Epithelial cell of proximal tubule (primary cell): ENCODE results near the gene GALNT18. TPM values are rescaled to one million over a fixed set of nuclear protein-coding genes. Genes with fewer than 3 reads are reported as not detected.

Source experiments
- DNase-seq: peaks from one replicate; pipeline ENCODE4 v3.0.0-alpha.2; 2011; ENCODE audit warnings: low read depth
- H3K4me3 ChIP-seq: 2 replicates; pipeline ENCODE4 v1.5.1; 2011; ENCODE audit warnings: low read depth, mild to moderate bottlenecking, low read length
- total RNA-seq: library from RNA; depleted of rRNA; stranded (reverse); fragments of >200 nt; gene quantifications from 2 replicates; pipeline ENCODE4 v1.2.3, GENCODE V29; 2015
- TF ChIP-seq, protein P1 (sequence below): conservative IDR thresholded peaks from 2 replicates; pipeline ENCODE4 v1.5.1; 2012; ENCODE audit warnings: low read depth, mild to moderate bottlenecking, low read length

Gene GALNT18
- total RNA-seq, 1 donor from 2014 or later = 7.8 TPM

GRCh38 chr11:11663907-11664306, 42.1 kb upstream of the GALNT18 start:
- TF ChIP-seq, protein P1, sequence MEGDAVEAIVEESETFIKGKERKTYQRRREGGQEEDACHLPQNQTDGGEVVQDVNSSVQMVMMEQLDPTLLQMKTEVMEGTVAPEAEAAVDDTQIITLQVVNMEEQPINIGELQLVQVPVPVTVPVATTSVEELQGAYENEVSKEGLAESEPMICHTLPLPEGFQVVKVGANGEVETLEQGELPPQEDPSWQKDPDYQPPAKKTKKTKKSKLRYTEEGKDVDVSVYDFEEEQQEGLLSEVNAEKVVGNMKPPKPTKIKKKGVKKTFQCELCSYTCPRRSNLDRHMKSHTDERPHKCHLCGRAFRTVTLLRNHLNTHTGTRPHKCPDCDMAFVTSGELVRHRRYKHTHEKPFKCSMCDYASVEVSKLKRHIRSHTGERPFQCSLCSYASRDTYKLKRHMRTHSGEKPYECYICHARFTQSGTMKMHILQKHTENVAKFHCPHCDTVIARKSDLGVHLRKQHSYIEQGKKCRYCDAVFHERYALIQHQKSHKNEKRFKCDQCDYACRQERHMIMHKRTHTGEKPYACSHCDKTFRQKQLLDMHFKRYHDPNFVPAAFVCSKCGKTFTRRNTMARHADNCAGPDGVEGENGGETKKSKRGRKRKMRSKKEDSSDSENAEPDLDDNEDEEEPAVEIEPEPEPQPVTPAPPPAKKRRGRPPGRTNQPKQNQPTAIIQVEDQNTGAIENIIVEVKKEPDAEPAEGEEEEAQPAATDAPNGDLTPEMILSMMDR = no peak
- no peak for DNase-seq
- H3K4me3 ChIP-seq = no peak overlapping the region

GRCh38 chr11:11662578-11662977, 40.8 kb upstream of the GALNT18 start:
- no peak overlapping the region for H3K4me3 ChIP-seq
- DNase-seq = no peak
- TF ChIP-seq, protein P1 = no peak

GRCh38 chr11:11661326-11662040, 39.7 kb upstream of the GALNT18 start:
- DNase-seq = no peak
- H3K4me3 ChIP-seq = no peak overlapping the region
- TF ChIP-seq, protein P1 = no peak

- no peak for DNase-seq
- H3K4me3 ChIP-seq = no peak overlapping the region
- TF ChIP-seq, protein P1 = no peak
Observed at GRCh38 chr11:11660363-11660740, 38.5 kb upstream of the GALNT18 start.

- no peak for DNase-seq
- TF ChIP-seq, protein P1 = peak; percentile 37
- H3K4me3 ChIP-seq = no peak overlapping the region
Observed at GRCh38 chr11:11659567-11660362, 38.0 kb upstream of the GALNT18 start.

DNA sequence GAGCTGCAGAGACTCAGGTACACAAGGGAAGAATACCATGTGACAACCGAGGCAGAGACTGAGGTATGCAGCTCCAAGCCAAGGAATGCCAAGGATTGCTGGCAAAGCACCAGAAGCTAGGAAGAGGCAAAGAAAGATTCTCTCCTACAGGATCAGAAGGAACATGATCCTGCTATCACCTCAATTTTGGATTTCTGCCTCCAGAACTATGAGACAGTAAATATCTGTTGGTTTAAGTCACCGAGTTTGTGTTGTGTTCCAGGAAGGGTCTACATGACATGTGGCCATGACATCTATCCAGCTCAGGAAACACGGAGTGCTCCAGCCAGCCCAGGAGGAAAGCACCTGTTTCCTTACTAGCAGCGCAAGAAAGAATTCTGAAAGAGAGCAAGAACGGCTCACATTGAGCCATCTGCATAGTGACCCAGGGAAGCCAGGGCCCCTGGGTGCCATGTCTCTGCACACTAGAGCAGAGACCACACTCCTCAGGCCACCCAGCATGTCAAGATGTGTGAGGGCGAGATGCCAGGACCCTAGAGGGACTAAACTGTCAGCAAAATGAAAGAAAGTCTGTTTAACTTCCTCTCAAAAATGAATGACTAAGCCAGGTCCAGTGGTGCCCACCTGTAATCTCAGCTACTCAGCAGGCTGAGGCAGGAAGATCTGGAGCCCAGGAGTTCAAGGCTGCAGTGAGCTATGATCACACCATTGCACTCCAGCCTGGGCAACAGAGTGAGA, 35.6 kb upstream of the GALNT18 start:
- DNase-seq = no peak
- TF ChIP-seq, protein P1 = no peak
- H3K4me3 ChIP-seq = no peak overlapping the region
